WTC11 (cell line): ENCODE measurements around the gene ARHGAP15. TPM values are rescaled to one million over a fixed set of nuclear protein-coding genes. Genes with fewer than 3 reads are reported as not detected.

Experiments
- ATAC-seq: fragments of 200-7000 bp; cut with Tn5 transposase; 2 replicates; pipeline ENCODE4 v1.10.0; 2021; ENCODE audit warnings: mild to moderate bottlenecking, moderate library complexity
- CTCF ChIA-PET: fragments of 300-600 bp; sonication (Branson Sonifier 250); formaldehyde crosslinking; loops from one replicate; lab custom pipeline; 2021; ENCODE audit warnings: antibody characterized with exemption; lab: Charles Lee
- POLR2A ChIA-PET: fragments of 350-600 bp; sonication (Branson Sonifier 250); formaldehyde crosslinking; loops from one replicate; lab custom pipeline; 2021; ENCODE audit warnings: antibody characterized with exemption; lab: Charles Lee
- DNase-seq: peaks from one replicate; pipeline ENCODE4 v3.0.0; 2021; ENCODE audit warnings: low spot score
- H3K27ac Mint-ChIP-seq: 2 replicates; pipeline ENCODE4 v1.8.0; 2021; ENCODE audit warnings: mixed read lengths
- H3K27me3 Mint-ChIP-seq: 2 replicates; pipeline ENCODE4 v1.8.0; 2021; ENCODE audit warnings: low read depth, mild to moderate bottlenecking, moderate library complexity, mixed read lengths
- H3K36me3 Mint-ChIP-seq: 2 replicates; pipeline ENCODE4 v1.8.0; 2021; ENCODE audit warnings: mixed read lengths
- H3K4me1 Mint-ChIP-seq: 2 replicates; pipeline ENCODE4 v1.8.0; 2022; ENCODE audit warnings: mixed read lengths
- H3K4me3 Mint-ChIP-seq: 2 replicates; pipeline ENCODE4 v1.8.0; 2021; ENCODE audit warnings: mild to moderate bottlenecking, moderate library complexity, mixed read lengths
- H3K9me3 Mint-ChIP-seq: 2 replicates; pipeline ENCODE4 v1.8.0; 2021; ENCODE audit warnings: mixed read lengths
- CREB1 ChIP-seq: sonication (generic); formaldehyde crosslinking; IDR thresholded peaks from 2 replicates; pipeline ENCODE4 v1.8.0; 2023; ENCODE audit warnings: mild to moderate bottlenecking, missing genetic modification reagents
- FOXK1 ChIP-seq: sonication (generic); formaldehyde crosslinking; IDR thresholded peaks from 2 replicates; pipeline ENCODE4 v1.8.0; 2022; ENCODE audit warnings: mild to moderate bottlenecking, moderate library complexity, missing genetic modification reagents
- FOXP1 ChIP-seq: sonication (generic); formaldehyde crosslinking; IDR thresholded peaks from 2 replicates; pipeline ENCODE4 v1.8.0; 2022; ENCODE audit warnings: missing genetic modification reagents, mild to moderate bottlenecking, moderate library complexity, borderline replicate concordance
- GRHL2 ChIP-seq: fragments of 250-450 bp; sonication (Bioruptor Pico); IDR thresholded peaks from 2 replicates; pipeline ENCODE4 v1.8.0; 2022; ENCODE audit warnings: mild to moderate bottlenecking, moderate library complexity; ENCODE audit not compliant: insufficient replicate concordance, severe bottlenecking
- JAZF1 ChIP-seq: fragments of 250-450 bp; sonication (Bioruptor Pico); IDR thresholded peaks from 2 replicates; pipeline ENCODE4 v1.9.0; 2021; ENCODE audit warnings: moderate library complexity, mild to moderate bottlenecking, inconsistent platforms
- JUN ChIP-seq: sonication (generic); formaldehyde crosslinking; IDR thresholded peaks from 2 replicates; pipeline ENCODE4 v1.8.0; 2023; ENCODE audit warnings: mild to moderate bottlenecking, missing genetic modification reagents
- NR2C2 ChIP-seq: sonication (generic); formaldehyde crosslinking; IDR thresholded peaks from 2 replicates; pipeline ENCODE4 v1.8.0; 2022; ENCODE audit warnings: mild to moderate bottlenecking, missing genetic modification reagents
- OVOL2 ChIP-seq: fragments of 250-450 bp; sonication (Bioruptor Pico); IDR thresholded peaks from 2 replicates; pipeline ENCODE4 v1.9.0; 2021; ENCODE audit warnings: mild to moderate bottlenecking, borderline replicate concordance
- RORB ChIP-seq: fragments of 250-450 bp; sonication (Bioruptor Pico); IDR thresholded peaks from 2 replicates; pipeline ENCODE4 v1.9.0; 2021; ENCODE audit warnings: mild to moderate bottlenecking
- SMAD4 ChIP-seq: sonication (generic); formaldehyde crosslinking; IDR thresholded peaks from 2 replicates; pipeline ENCODE4 v1.8.0; 2022; ENCODE audit warnings: mild to moderate bottlenecking, missing genetic modification reagents
- SOX15 ChIP-seq: fragments of 250-450 bp; sonication (Bioruptor Pico); IDR thresholded peaks from 2 replicates; pipeline ENCODE4 v1.9.0; 2021; ENCODE audit warnings: mild to moderate bottlenecking
- TP53 ChIP-seq: sonication (generic); formaldehyde crosslinking; IDR thresholded peaks from 2 replicates; pipeline ENCODE4 v1.8.1; 2023; ENCODE audit warnings: mild to moderate bottlenecking, missing genetic modification reagents
- ZBTB21 ChIP-seq: sonication (generic); formaldehyde crosslinking; IDR thresholded peaks from 2 replicates; pipeline ENCODE4 v1.8.1; 2023; ENCODE audit warnings: mild to moderate bottlenecking, missing genetic modification reagents, borderline replicate concordance
- ZNF121 ChIP-seq: sonication (generic); formaldehyde crosslinking; IDR thresholded peaks from 2 replicates; pipeline ENCODE4 v1.8.0; 2023; ENCODE audit warnings: missing genetic modification reagents
- ZNF263 ChIP-seq: sonication (generic); formaldehyde crosslinking; IDR thresholded peaks from 2 replicates; pipeline ENCODE4 v1.8.1; 2022; ENCODE audit warnings: low read depth, mild to moderate bottlenecking, moderate library complexity, missing genetic modification reagents
- total RNA-seq: library from RNA; stranded (reverse); gene quantifications from 3 replicates; pipeline ENCODE4 v1.2.3, GENCODE V29; 2021
- TF ChIP-seq, protein P1 (sequence below): fragments of 250-450 bp; sonication (Bioruptor Pico); conservative IDR thresholded peaks from 2 replicates; pipeline ENCODE4 v1.9.0; 2021; ENCODE audit warnings: mild to moderate bottlenecking
- TF ChIP-seq, protein P2 (sequence below): sonication (generic); formaldehyde crosslinking; IDR thresholded peaks from 2 replicates; pipeline ENCODE4 v1.8.1; 2023; ENCODE audit warnings: mild to moderate bottlenecking, missing genetic modification reagents, moderate library complexity
- TF ChIP-seq, protein P3 (sequence below): sonication (generic); formaldehyde crosslinking; IDR thresholded peaks from 2 replicates; pipeline ENCODE4 v1.8.1; 2022; ENCODE audit warnings: mild to moderate bottlenecking, moderate library complexity, missing genetic modification reagents
- TF ChIP-seq, protein P4 (sequence below): sonication (generic); formaldehyde crosslinking; IDR thresholded peaks from 2 replicates; pipeline ENCODE4 v1.8.1; 2022; ENCODE audit warnings: missing genetic modification reagents, borderline replicate concordance
- TF ChIP-seq, protein P5 (sequence below): sonication (generic); formaldehyde crosslinking; IDR thresholded peaks from 2 replicates; pipeline ENCODE4 v1.8.1; 2023; ENCODE audit warnings: mild to moderate bottlenecking, moderate library complexity, missing genetic modification reagents
- TF ChIP-seq, protein P6 (sequence below): sonication (generic); formaldehyde crosslinking; IDR thresholded peaks from 2 replicates; pipeline ENCODE4 v1.8.1; 2022; ENCODE audit warnings: mild to moderate bottlenecking, missing genetic modification reagents, moderate library complexity, borderline replicate concordance

The ARHGAP15 gene
- total RNA-seq, 1 experiment from 2014 or later = 0.28 TPM

DNA sequence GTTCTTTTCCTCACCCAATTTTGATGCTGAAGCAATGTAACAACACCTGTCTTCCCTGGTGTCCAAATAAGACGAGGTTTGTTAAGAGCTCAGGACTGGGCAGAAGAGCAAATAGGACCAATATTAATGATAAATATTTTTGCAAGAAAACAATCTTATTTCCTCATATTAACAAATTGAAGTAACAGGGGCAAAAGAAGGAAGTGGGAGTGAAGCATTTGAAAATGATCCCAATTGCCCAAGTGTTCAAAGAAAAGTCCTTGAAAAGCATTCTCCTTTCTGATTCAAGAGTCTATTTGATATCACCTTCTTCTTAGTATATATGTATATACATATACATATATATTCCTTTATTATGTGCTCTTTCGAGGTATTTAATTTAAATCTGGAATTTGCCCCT is 418.8 kb downstream of the ARHGAP15 start:
- POLR2A ChIA-PET = no interaction called here
- peaks cover 4% of the 10 kb centered on the region for H3K9me3 Mint-ChIP-seq
- CTCF ChIA-PET = no interaction called here
- H3K4me3 Mint-ChIP-seq = no peak overlapping the region
- ATAC-seq (no peak), DNase-seq (no peak)
- no peak for TF ChIP-seq OVOL2 (CRISPR knock-in tag)
- TF ChIP-seq ZNF121 (CRISPR knock-in tag) = no peak
- no peak for TF ChIP-seq JUN
- H3K27me3 Mint-ChIP-seq = no peaks in the 10 kb centered on the region; the same call in 1 of the 2 replicates
- H3K36me3 Mint-ChIP-seq = peaks cover 3% of the 10 kb centered on the region
- no peak overlapping the region for H3K27ac Mint-ChIP-seq
- peaks cover 26% of the 10 kb centered on the region for H3K4me1 Mint-ChIP-seq

DNA sequence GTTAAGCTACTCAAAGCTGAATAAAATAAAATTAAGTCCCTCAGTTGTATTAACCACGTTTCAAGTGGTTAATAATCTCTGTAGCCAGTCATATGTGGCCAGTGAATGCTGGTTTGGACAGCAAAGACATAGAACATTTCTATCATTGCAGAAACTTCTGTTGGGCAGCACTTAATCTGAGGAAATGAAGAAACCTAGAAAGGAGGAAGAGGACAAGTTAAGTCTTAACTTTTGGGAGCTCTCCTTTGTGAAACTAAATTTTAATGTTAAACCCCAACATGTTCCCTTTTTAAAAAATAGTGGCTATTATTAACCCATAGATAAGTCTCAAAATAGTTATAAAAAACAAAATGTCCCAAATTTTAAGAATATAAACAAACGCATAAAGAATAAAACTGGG is 421.3 kb downstream of the ARHGAP15 start:
- DNase-seq = no peak
- ChIA-PET POLR2A (no interaction called here), CTCF (no interaction called here)
- Mint-ChIP-seq H3K4me1 (peaks cover 20% of the 10 kb centered on the region), H3K27ac (no peak overlapping the region), H3K4me3 (no peak overlapping the region), H3K27me3 (no peaks in the 10 kb centered on the region; the same call in 1 of the 2 replicates), H3K36me3 (no peaks in the 10 kb centered on the region), H3K9me3 (no peaks in the 10 kb centered on the region)
- no peak for TF ChIP-seq GRHL2 (CRISPR knock-in tag)
- TF ChIP-seq NR2C2 (CRISPR knock-in tag) = no peak
- no peak for TF ChIP-seq JAZF1 (CRISPR knock-in tag)
- TF ChIP-seq ZNF263 (CRISPR knock-in tag) = no peak
- TF ChIP-seq FOXK1 = no peak
- TF ChIP-seq, protein P1, sequence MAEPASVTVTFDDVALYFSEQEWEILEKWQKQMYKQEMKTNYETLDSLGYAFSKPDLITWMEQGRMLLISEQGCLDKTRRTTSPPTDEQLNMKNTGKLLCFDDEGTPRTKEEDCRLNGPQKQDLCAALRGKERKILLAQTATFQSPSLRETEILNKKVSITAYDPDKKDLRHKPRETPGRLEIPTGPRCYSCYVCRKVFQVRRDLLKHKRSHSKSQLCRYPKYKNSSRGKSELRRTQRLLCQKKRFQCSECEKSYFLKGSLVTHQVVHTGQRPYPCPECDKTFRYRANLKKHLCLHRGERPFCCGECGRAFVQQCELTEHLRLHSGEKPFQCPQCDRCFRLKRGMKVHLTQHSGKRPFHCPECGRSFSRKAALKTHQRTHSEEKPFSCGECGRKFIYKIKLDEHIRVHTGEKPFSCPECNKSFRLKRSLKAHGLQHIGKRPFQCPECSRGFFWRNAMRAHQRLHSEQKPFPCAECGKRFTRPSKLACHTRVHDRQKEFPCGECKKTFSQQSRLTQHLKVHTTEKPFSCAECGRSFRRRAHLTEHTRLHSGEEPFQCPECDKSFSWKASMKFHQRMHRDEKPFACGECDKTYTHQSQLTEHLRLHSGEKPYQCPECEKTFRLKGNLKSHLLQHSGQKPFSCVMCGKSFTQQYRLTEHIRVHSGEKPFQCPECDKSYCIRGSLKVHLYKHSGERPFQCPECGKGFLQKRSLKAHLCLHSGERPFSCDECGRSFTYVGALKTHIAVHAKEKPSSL (CRISPR knock-in tag) = no peak
- no peak for TF ChIP-seq CREB1 (CRISPR knock-in tag)
- TF ChIP-seq, protein P2, sequence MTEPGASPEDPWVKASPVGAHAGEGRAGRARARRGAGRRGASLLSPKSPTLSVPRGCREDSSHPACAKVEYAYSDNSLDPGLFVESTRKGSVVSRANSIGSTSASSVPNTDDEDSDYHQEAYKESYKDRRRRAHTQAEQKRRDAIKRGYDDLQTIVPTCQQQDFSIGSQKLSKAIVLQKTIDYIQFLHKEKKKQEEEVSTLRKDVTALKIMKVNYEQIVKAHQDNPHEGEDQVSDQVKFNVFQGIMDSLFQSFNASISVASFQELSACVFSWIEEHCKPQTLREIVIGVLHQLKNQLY (CRISPR knock-in tag) = no peak
- TF ChIP-seq, protein P3, sequence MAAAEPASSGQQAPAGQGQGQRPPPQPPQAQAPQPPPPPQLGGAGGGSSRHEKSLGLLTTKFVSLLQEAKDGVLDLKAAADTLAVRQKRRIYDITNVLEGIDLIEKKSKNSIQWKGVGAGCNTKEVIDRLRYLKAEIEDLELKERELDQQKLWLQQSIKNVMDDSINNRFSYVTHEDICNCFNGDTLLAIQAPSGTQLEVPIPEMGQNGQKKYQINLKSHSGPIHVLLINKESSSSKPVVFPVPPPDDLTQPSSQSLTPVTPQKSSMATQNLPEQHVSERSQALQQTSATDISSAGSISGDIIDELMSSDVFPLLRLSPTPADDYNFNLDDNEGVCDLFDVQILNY = no peak
- TF ChIP-seq, protein P4, sequence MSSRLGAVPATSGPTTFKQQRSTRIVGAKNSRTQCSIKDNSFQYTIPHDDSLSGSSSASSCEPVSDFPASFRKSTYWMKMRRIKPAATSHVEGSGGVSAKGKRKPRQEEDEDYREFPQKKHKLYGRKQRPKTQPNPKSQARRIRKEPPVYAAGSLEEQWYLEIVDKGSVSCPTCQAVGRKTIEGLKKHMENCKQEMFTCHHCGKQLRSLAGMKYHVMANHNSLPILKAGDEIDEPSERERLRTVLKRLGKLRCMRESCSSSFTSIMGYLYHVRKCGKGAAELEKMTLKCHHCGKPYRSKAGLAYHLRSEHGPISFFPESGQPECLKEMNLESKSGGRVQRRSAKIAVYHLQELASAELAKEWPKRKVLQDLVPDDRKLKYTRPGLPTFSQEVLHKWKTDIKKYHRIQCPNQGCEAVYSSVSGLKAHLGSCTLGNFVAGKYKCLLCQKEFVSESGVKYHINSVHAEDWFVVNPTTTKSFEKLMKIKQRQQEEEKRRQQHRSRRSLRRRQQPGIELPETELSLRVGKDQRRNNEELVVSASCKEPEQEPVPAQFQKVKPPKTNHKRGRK (CRISPR knock-in tag) = no peak
- TF ChIP-seq RORB (CRISPR knock-in tag) = no peak
- no peak for TF ChIP-seq SMAD4
- no peak for ATAC-seq

DNA sequence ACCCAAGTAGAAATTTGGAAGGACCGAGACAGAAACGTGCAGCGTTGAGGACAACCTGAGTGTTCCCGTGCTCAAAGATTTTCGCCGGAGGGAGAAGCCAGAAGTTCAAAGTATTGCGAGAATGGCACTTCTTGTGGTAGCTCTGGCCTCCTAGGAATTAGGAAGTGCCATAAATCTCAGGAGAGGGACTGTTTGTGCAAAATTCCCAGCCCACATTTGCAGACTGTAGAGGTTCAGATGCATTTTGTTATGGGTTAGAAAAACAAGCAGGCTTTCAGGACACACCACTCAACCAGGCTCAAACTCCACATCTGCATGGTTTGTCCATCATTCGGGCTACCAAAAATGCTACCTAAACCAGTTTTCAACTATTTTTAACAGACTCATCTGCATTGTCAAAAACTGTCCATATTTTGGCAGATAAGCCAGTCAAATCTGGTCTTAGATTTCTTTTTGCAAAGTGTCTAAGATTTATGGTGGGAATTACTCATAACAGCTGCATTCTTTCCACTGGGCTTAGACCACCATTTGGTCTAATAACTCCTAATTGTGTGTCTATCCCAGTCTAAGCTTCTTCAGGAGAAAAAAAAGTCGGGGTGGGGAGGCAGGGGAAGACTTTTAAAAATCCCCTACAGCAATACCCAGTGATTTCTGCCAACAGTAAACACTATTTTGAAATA is 422.9 kb downstream of the ARHGAP15 start:
- H3K4me1 Mint-ChIP-seq = peaks cover 5% of the 10 kb centered on the region; the same call in 1 of the 2 replicates
- TF ChIP-seq JUN (no peak), TP53 (CRISPR knock-in tag) (no peak), SOX15 (CRISPR knock-in tag) (no peak), FOXP1 (no peak), ZBTB21 (CRISPR knock-in tag) (no peak)
- TF ChIP-seq, protein P1 (CRISPR knock-in tag) = no peak
- TF ChIP-seq, protein P5, sequence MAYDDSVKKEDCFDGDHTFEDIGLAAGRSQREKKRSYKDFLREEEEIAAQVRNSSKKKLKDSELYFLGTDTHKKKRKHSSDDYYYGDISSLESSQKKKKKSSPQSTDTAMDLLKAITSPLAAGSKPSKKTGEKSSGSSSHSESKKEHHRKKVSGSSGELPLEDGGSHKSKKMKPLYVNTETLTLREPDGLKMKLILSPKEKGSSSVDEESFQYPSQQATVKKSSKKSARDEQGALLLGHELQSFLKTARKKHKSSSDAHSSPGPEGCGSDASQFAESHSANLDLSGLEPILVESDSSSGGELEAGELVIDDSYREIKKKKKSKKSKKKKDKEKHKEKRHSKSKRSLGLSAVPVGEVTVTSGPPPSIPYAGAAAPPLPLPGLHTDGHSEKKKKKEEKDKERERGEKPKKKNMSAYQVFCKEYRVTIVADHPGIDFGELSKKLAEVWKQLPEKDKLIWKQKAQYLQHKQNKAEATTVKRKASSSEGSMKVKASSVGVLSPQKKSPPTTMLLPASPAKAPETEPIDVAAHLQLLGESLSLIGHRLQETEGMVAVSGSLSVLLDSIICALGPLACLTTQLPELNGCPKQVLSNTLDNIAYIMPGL (CRISPR knock-in tag) = no peak
- TF ChIP-seq, protein P6, sequence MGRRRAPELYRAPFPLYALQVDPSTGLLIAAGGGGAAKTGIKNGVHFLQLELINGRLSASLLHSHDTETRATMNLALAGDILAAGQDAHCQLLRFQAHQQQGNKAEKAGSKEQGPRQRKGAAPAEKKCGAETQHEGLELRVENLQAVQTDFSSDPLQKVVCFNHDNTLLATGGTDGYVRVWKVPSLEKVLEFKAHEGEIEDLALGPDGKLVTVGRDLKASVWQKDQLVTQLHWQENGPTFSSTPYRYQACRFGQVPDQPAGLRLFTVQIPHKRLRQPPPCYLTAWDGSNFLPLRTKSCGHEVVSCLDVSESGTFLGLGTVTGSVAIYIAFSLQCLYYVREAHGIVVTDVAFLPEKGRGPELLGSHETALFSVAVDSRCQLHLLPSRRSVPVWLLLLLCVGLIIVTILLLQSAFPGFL = no peak
- ATAC-seq = no peak
- no peak for DNase-seq
- ChIA-PET CTCF (interaction anchor here (0.6 kb wide), 1 partner anchor 37 kb away, joined by 3 read pairs; no protein-coding TSS in a partner anchor), POLR2A (no interaction called here)
- no peak overlapping the region for H3K27ac Mint-ChIP-seq
- H3K36me3 Mint-ChIP-seq = no peaks in the 10 kb centered on the region
- peaks cover 9% of the 10 kb centered on the region for H3K9me3 Mint-ChIP-seq
- H3K27me3 Mint-ChIP-seq = no peaks in the 10 kb centered on the region
- no peak overlapping the region for H3K4me3 Mint-ChIP-seq
